GM19193 (cell line): ENCODE data around the gene ACP7.

Experiments
- POLR2A ChIP-seq: IDR thresholded peaks from 4 replicates; pipeline ENCODE4 v1.6.1; 2011; ENCODE audit not compliant: insufficient read depth, insufficient read length; ENCODE audit errors: extremely low read depth

Gene ACP7

DNA sequence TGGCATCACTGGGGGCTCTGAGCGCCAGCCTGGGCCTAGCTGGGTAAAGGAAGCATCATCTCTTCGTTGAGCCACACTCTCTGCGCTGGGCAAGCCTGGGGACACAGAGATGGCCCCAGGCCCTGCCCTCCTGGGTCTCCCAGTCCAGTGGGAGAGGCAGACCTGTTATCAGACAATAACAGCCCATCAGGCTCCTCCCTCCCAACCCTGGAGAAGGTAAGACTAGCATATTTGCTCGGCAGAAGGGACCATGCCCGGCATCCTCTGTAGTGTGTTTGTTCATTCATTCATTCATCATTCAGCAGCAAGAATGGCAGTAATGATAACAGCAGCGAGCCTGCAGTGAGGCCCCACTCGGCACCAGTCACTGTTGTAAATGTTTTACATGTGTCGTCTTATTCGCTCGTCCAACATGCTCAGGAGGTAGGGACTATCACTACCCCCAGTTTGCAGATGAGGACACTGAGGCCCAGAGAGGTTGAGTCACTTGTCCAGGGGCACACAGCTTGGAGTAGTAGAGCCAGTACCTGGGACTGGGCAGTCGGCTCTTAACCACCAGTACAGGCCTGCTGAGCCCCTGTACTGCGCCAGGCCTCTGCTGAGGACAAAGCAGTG is 74.6 kb downstream of the ACP7 start:
- no peak for TF ChIP-seq POLR2A

DNA sequence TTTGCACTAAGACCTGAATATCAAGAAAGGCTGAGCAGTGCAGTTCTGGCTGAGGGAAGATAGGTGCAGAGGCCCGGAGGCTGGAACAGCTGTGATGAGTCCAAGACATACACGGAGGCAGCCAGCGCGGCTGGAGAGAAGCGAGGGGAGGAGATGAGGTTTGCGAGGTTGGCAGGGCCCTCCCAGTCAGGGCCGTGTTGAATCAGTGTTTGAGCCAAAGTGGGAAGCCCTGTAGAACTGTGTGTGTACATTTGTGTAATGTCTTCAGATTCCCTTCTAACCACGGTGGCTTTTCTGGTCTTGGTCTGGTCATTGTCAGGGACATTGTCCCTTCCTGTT is 76.3 kb downstream of the ACP7 start:
- TF ChIP-seq POLR2A = no peak
